ENCODE measurements around the gene SCAMP2. TPM values are rescaled to one million over a fixed set of nuclear protein-coding genes. Genes with fewer than 3 reads are reported as not detected.
"Not testable (repeated sequence)": the region's sequence is repeated elsewhere in the genome, so short reads cannot be mapped to it uniquely, and the experiment has no call there.

The SCAMP2 gene
- 31.3 TPM for total RNA-seq

DNA sequence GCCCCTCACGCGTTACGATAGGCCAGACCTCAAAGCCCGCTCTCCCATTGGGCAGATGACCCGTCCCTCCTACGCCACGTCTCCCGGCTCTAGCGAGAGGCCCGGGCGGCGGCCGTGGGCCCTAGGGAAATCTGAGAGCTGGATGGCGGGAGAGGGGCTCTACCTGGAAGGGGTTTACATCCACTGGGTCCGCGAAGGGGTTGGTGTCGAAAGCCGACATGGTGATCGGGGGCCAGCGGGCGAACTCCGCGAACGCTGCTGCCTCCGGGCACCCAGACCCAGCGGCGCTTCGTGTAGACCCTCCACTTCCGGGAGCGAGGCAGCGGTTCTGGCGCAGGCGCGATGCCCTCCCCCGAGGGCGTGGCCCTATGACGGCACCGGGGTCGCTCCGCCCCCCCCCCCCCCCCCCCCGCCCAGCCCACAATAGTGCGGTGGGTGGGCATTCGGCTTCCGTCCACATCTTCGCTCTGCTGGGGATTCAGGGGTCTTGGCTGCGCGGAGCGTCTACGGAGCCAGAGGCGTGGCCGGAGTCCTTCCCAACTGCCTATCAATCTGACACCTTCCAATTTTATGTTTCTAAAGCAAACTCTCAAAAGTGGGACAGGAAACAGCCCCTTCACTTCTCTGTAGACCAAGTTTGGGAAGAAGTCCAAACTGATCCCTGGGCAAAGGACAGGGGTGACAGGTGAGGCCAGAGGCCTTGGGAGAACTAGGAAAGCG, at the start of gene SCAMP2:
TSS of gene SCAMP2 (minus strand) at position 330 of the 720 bp plus-strand sequence. CDS start at position 220, 110 bp downstream.
- H3K4me3 ChIP-seq (ENCODE audit: low read length), result peak within 1 kb of the TSS; percentile 71
- H3K9me3 ChIP-seq (ENCODE audit: low read depth, low read length), result no peaks in the 10 kb centered on the region
- peaks cover 51% of the 10 kb centered on the region for H3K4me1 ChIP-seq (ENCODE audit: insufficient read depth, low read length)
- H3K27me3 ChIP-seq (ENCODE audit: insufficient read depth, low read length), result no peaks in the 10 kb centered on the region

DNA sequence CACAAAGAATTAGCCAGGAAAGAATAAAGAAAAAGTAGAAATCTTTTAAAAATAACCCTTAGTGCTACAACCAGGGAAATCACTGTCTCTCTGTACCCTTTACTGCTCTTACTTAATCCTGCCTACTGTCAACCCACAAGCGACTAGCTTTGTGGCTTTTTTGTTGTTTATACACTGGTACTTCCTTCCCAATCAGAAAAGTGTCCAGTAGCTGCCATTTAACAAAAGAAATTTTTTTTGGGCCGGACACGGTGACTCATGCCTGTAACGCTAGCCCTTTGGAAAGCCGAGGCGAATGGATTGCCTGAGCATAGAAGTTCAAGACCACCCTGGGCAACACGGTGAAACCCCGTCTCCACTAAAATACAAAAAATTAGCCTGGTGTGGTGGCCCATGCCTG, 47.3 kb upstream of the SCAMP2 start:
- no peaks in the 10 kb centered on the region for H3K9me3 ChIP-seq (ENCODE audit: low read depth, low read length)
- peaks cover 5% of the 10 kb centered on the region for H3K4me1 ChIP-seq (ENCODE audit: insufficient read depth, low read length)
- no peaks in the 10 kb centered on the region for H3K27me3 ChIP-seq (ENCODE audit: insufficient read depth, low read length)
- H3K4me3 ChIP-seq (ENCODE audit: low read length), result no peak overlapping the region

- no peak overlapping the region for H3K4me3 ChIP-seq (ENCODE audit: low read length)
- no peaks in the 10 kb centered on the region for H3K9me3 ChIP-seq (ENCODE audit: low read depth, low read length)
- no peaks in the 10 kb centered on the region for H3K27me3 ChIP-seq (ENCODE audit: insufficient read depth, low read length)
- H3K4me1 ChIP-seq (ENCODE audit: insufficient read depth, low read length), result peaks cover 5% of the 10 kb centered on the region
These were observed 44.5 kb upstream of the SCAMP2 start for GRCh38 chr15:74917676-74918075.

- H3K9me3 ChIP-seq (ENCODE audit: low read depth, low read length); H3K4me3 ChIP-seq (ENCODE audit: low read length): not testable (repeated sequence)
These were observed 40.6 kb upstream of the SCAMP2 start for GRCh38 chr15:74913799-74914198.

GRCh38 chr15:74913041-74913440, 39.9 kb upstream of the SCAMP2 start:
- Histone ChIP-seq H3K27me3 (ENCODE audit: insufficient read depth, low read length) (no peaks in the 10 kb centered on the region), H3K9me3 (ENCODE audit: low read depth, low read length) (no peaks in the 10 kb centered on the region), H3K4me3 (ENCODE audit: low read length) (no peak overlapping the region), H3K4me1 (ENCODE audit: insufficient read depth, low read length) (no peaks in the 10 kb centered on the region)

More at GRCh38 chr15:74913799-74914198, 40.6 kb upstream of the SCAMP2 start:
- H3K4me1 ChIP-seq (ENCODE audit: insufficient read depth, low read length); H3K27me3 ChIP-seq (ENCODE audit: insufficient read depth, low read length): not testable (repeated sequence)

DNA sequence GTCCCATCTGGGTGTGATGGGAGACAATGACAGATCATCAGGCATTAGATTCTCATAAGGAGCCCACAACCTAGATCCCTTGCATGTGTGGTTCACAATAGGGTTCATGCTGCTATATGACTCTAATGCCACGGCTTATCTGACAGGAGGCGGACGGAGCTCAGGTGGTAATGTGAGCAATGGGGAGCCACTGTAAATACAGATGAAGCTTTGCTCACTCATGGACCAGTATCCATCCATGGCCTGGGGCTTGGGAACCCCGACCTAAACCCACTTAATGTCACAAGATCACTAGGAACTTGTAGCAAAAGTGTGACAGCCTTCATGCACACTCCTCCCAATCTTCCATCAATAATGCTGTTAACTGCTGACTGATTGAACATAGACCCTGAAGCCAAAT, 35.5 kb upstream of the SCAMP2 start:
- peaks cover 21% of the 10 kb centered on the region for H3K4me1 ChIP-seq (ENCODE audit: insufficient read depth, low read length)
- no peak overlapping the region for H3K4me3 ChIP-seq (ENCODE audit: low read length)
- H3K27me3 ChIP-seq (ENCODE audit: insufficient read depth, low read length), result no peaks in the 10 kb centered on the region
- no peaks in the 10 kb centered on the region for H3K9me3 ChIP-seq (ENCODE audit: low read depth, low read length)

DNA sequence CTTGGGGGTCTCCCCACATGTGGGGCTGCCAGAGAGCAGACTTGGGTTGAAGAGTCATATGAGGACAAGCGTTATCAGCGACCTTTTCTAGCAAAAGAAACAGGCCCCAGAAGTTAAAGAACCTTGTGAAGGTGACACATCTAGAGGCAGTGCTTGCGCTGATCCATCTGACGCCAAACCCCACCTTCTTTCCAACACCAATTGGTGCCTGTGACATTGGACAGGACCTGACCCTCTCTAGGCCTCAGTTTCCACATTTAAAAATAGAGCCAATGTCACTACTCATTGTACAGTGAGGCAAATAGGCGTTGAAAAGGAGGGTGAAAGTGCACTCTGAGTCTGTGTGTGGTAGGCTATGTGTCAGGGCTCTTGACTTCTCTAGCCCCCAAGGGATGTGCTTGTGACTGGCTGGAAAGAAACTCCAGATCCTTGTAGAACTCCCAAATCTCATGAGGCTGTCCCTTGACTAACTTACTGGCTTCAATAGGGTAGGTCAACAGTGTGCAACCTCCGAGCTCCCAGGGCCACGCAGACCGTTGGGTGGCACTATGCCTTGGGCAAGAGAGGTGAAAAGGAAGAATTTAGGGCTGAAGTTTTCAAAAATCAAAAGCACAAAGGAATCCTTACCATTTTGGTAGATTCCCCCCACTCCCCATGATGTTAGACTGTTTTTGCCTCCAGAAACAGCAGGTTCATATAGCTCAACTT, 34.2 kb upstream of the SCAMP2 start:
- peak overlapping the region; percentile 82 for H3K4me3 ChIP-seq (ENCODE audit: low read length)
- peaks cover 27% of the 10 kb centered on the region for H3K4me1 ChIP-seq (ENCODE audit: insufficient read depth, low read length)
- no peaks in the 10 kb centered on the region for H3K9me3 ChIP-seq (ENCODE audit: low read depth, low read length)
- H3K27me3 ChIP-seq (ENCODE audit: insufficient read depth, low read length), result no peaks in the 10 kb centered on the region

DNA sequence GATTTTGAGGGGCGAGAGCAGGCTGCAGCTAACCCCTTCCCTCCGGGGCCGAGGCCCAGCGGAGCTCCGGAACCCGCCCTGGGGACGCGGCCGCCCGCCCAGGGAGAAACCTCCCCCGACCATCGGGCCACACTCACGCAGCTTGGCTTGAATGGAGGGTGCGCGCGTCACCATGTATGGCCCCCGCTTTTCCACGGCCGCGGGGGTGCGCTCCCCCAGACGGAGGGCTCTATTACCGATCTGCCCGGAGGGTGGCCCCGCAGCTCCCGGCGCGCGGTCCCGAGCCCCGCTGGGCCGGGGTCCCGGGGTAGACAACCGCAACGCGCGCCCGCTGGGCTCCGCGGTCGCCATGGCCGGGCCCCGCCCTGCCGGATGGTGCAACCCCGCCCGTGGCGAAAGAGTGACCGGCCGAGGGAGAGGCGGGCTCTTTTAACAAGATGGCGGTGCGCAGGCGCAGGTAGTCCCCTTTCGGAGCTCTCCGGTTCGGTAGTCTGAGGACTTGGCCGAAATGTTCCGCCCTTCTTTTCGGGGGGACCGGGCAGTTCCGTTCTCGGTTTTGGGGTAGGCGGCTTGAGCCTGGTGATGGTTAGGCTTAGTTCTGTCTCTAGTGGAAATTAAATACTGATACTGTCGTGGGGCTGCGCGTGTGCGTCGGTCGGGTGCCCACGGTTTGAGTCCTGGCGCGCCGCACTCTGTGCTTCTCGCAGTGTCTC, 33.4 kb upstream of the SCAMP2 start, which contains the start of gene FAM219B:
TSS of gene FAM219B (minus strand) at position 402 of the 713 bp plus-strand sequence. CDS start at position 351, 51 bp downstream.
- no peaks in the 10 kb centered on the region for H3K27me3 ChIP-seq (ENCODE audit: insufficient read depth, low read length)
- no peaks in the 10 kb centered on the region for H3K9me3 ChIP-seq (ENCODE audit: low read depth, low read length)
- H3K4me3 ChIP-seq (ENCODE audit: low read length), result peak within 1 kb of the TSS; percentile 82
- peaks cover 31% of the 10 kb centered on the region for H3K4me1 ChIP-seq (ENCODE audit: insufficient read depth, low read length)

DNA sequence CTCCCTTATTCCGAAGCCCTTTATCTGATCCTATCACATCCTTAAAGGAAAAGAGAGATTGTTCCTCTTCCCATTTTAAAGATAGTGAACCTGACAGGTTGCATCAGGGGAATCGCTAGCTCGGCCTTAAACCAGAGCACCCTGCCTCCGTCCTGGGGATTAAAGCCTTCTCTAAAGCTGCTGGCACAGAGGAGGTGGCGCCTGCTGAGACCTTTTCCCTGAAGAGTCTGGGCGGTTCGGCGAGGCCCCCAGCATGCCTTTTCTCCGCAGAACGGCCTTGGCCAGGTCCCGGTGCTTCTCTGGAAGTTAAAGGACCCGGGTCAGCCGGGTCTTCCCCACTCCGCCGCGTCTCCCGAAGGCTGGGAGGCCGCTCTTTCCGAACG, 32.9 kb upstream of the SCAMP2 start:
- peaks cover 36% of the 10 kb centered on the region for H3K4me1 ChIP-seq (ENCODE audit: insufficient read depth, low read length)
- H3K9me3 ChIP-seq (ENCODE audit: low read depth, low read length), result no peaks in the 10 kb centered on the region
- H3K4me3 ChIP-seq (ENCODE audit: low read length), result peak overlapping the region; percentile 82
- no peaks in the 10 kb centered on the region for H3K27me3 ChIP-seq (ENCODE audit: insufficient read depth, low read length)

GRCh38 chr15:74904190-74904805, 31.1 kb upstream of the SCAMP2 start:
- Histone ChIP-seq H3K4me1 (ENCODE audit: insufficient read depth, low read length) (peaks cover 37% of the 10 kb centered on the region), H3K27me3 (ENCODE audit: insufficient read depth, low read length) (no peaks in the 10 kb centered on the region), H3K4me3 (ENCODE audit: low read length) (no peak overlapping the region), H3K9me3 (ENCODE audit: low read depth, low read length) (no peaks in the 10 kb centered on the region)

- Histone ChIP-seq H3K4me3 (ENCODE audit: low read length) (no peak overlapping the region), H3K27me3 (ENCODE audit: insufficient read depth, low read length) (no peaks in the 10 kb centered on the region), H3K4me1 (ENCODE audit: insufficient read depth, low read length) (peaks cover 37% of the 10 kb centered on the region), H3K9me3 (ENCODE audit: low read depth, low read length) (no peaks in the 10 kb centered on the region)
These were observed 30.5 kb upstream of the SCAMP2 start for GRCh38 chr15:74903676-74904075.

DNA sequence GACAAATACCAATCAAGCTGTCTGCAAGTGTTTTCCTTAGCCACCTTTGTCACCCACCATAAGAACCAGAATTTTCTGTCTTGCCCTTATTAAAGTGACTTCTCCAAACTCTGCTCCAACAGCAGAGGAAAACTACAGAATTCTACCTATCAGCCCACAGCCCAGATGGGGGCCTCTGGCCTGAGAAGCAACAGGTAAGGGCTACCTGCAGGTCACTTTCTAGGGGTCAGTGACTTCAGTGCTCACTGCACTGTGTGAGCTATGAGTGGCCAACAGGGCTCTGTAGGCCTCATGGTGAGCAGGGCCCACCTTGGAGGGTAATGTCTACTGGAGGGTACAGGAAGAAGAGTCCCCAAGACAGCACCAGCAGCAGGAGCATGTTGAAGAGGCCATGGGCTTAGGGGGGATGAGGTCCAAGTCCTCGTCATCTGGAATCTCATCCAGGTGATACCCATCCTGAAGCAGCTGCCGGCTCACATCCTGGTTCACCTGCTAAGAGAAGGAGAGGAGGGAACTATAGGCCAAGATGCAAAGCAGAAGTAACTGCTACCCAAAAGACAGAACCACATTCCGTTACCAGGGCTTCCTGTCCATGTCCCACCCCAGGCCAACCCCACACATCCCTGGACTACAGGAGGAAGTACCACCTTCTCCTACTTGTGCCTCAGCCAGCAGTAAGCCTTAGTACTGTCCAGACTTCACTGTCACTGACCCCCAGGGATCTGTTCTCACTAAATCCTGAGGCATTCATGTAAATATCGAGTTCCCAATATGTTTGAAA, 29.3 kb upstream of the SCAMP2 start:
- Histone ChIP-seq H3K27me3 (ENCODE audit: insufficient read depth, low read length) (no peaks in the 10 kb centered on the region), H3K4me1 (ENCODE audit: insufficient read depth, low read length) (peaks cover 35% of the 10 kb centered on the region), H3K4me3 (ENCODE audit: low read length) (no peak overlapping the region), H3K9me3 (ENCODE audit: low read depth, low read length) (no peaks in the 10 kb centered on the region)

GRCh38 chr15:74901612-74902063, 28.5 kb upstream of the SCAMP2 start:
- Histone ChIP-seq H3K9me3 (ENCODE audit: low read depth, low read length) (no peaks in the 10 kb centered on the region), H3K4me1 (ENCODE audit: insufficient read depth, low read length) (peaks cover 31% of the 10 kb centered on the region), H3K27me3 (ENCODE audit: insufficient read depth, low read length) (no peaks in the 10 kb centered on the region), H3K4me3 (ENCODE audit: low read length) (no peak overlapping the region)

DNA sequence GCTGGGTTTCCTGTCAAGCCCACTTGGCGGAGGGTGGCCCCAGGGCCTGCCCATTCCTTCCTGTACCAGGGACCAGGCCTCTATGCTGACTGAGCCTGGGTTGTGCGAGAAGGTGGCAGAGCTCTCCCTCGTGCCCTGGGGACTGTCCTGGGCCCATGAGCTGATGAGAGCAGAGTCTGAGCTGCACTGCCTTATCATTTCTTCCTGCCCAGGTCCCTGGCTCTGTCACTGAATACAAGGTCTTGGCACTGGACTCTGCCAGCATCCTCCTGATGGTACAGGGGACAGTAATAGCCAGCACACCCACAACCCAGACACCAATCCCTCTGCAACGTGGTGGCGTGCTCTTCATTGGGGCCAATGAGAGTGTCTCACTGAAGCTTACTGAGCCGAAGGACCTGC, 24.1 kb upstream of the SCAMP2 start:
- H3K4me1 ChIP-seq (ENCODE audit: insufficient read depth, low read length), result peaks cover 28% of the 10 kb centered on the region
- H3K9me3 ChIP-seq (ENCODE audit: low read depth, low read length), result no peaks in the 10 kb centered on the region
- no peak overlapping the region for H3K4me3 ChIP-seq (ENCODE audit: low read length)
- no peaks in the 10 kb centered on the region for H3K27me3 ChIP-seq (ENCODE audit: insufficient read depth, low read length)
